Measurements from ENCODE around the gene CELSR1. TPM values are rescaled to one million over a fixed set of nuclear protein-coding genes. Genes with fewer than 3 reads are reported as not detected.

Gene CELSR1
- total and polyA plus RNA-seq, 2 of the 13 experiments (the other 11 are each of a cell fraction or from before 2014, with no cell fraction given) = 0.78 to 1.8 TPM

GRCh38 chr22:46456818-46457163, 80.6 kb downstream of the CELSR1 start (continued):
- TF ChIP-seq THRA (CRISPR knock-in tag; IDR thresholded peaks at IDR 0.05; ENCODE audit: borderline replicate concordance) = peak; percentile 63; the same call in 1 of the 2 replicates
- no peak for TF ChIP-seq ZFP90 (CRISPR knock-in tag; IDR thresholded peaks at IDR 0.05; ENCODE audit: borderline replicate concordance)
- TF ChIP-seq KDM2A (CRISPR knock-in tag; IDR thresholded peaks at IDR 0.05; ENCODE audit: borderline replicate concordance, low read depth) = no peak
- TF ChIP-seq STAG1 (CRISPR knock-in tag; IDR thresholded peaks at IDR 0.05) = peak; percentile 23; the same call in 1 of the 2 replicates
- TF ChIP-seq ZNF543 (CRISPR knock-in tag; IDR thresholded peaks at IDR 0.05) = no peak
- no peak for TF ChIP-seq MLX (CRISPR knock-in tag; IDR thresholded peaks at IDR 0.05)
- peak; percentile 78 for TF ChIP-seq ZBTB38 (CRISPR knock-in tag; IDR thresholded peaks at IDR 0.05)
- TF ChIP-seq ZNF724P (CRISPR knock-in tag; IDR thresholded peaks at IDR 0.05; ENCODE audit: borderline replicate concordance) = no peak
- TF ChIP-seq HDAC6 (IDR thresholded peaks at IDR 0.05; ENCODE audit: low read depth, low read length) = no peak
- TF ChIP-seq MLXIP (CRISPR knock-in tag; IDR thresholded peaks at IDR 0.05; ENCODE audit: borderline replicate concordance) = no peak
- peak; percentile 34; the same call in 1 of the 2 replicates for TF ChIP-seq FOXO1 (CRISPR knock-in tag; IDR thresholded peaks at IDR 0.05)
- no peak for TF ChIP-seq CAMTA2 (CRISPR knock-in tag; IDR thresholded peaks at IDR 0.05; ENCODE audit: borderline replicate concordance)
- no peak for TF ChIP-seq TCF12 (IDR thresholded peaks at IDR 0.05)
- TF ChIP-seq TCF12 (CRISPR knock-in tag; IDR thresholded peaks at IDR 0.05) = no peak
- no peak for TF ChIP-seq HNRNPL (IDR thresholded peaks at IDR 0.05; ENCODE audit: low read depth, low read length)
- TF ChIP-seq MTA1 (CRISPR knock-in tag; IDR thresholded peaks at IDR 0.05; ENCODE audit: borderline replicate concordance) = peak; percentile 38; the same call in 1 of the 2 replicates
- TF ChIP-seq NFKBIZ (CRISPR knock-in tag; IDR thresholded peaks at IDR 0.05) = no peak
- no peak for TF ChIP-seq SOX6 (IDR thresholded peaks at IDR 0.05)
- TF ChIP-seq SOX6 (CRISPR knock-in tag; IDR thresholded peaks at IDR 0.05) = peak; percentile 98
- no peak for TF ChIP-seq NFE2L1 (CRISPR knock-in tag; IDR thresholded peaks at IDR 0.05; ENCODE audit: borderline replicate concordance)
- peak; percentile 43; the same call in 1 of the 2 replicates for TF ChIP-seq SALL1 (CRISPR knock-in tag; IDR thresholded peaks at IDR 0.05)
